NCI-H128 (cell line): Measurements from ENCODE around the gene PCDHAC2.
A peak's percentile ranks its signal among the peaks of the same experiment; 100 is the strongest.

Experiments
- DNase-seq: peaks from one replicate; lab custom pipeline; 2025; ENCODE audit not compliant: unreplicated experiment; lab: John Stamatoyannopoulos, UW

The PCDHAC2 gene

DNA sequence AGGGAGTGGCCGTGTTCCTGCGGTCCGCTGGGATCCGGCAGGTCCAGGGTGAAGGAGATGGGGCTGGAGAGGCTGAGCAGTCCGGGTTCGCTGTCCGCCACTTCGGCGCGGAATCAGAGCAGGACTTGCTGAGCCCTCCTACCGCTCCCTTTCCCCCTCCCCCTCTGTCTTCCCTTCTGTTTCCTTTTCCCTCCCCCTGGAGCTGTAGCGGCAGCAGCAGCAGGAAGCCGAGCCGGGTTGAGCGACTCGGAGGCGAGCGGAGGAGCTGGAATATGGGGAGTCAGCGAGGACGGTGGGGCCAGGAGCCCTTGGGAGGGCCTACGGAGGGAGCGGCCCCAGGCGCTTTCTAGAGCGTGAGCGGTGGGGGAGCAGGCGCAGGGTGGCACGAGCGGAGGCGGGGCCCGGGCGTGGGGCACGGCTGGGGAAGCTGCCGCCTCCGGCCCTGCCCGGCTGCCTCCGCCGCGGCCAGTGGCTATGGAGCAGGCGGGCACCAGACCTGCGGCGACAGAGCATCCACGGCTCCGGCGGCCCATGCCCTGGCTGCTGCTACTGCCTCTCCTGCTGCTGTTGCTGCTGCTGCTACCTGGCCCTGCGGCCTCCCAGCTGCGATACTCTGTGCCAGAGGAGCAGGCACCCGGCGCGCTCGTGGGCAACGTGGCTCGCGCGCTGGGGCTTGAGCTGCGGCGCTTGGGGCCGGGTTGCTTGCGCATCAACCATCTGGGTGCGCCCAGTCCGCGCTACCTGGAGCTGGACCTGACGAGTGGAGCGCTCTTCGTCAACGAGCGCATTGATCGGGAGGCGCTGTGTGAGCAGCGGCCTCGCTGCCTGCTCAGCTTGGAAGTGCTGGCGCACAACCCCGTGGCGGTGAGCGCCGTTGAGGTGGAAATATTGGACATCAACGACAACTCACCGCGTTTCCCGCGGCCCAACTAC, at the start of gene PCDHAC2:
PCDHAC2 (plus strand) TSS at position 184 of the 933 bp plus-strand sequence; CDS start at position 475, 291 bp downstream.
- no peak for DNase-seq

- DNase-seq: no peak
These were observed 42.7 kb upstream of the PCDHAC2 start for GRCh38 chr5:140923601-140924000.

DNA sequence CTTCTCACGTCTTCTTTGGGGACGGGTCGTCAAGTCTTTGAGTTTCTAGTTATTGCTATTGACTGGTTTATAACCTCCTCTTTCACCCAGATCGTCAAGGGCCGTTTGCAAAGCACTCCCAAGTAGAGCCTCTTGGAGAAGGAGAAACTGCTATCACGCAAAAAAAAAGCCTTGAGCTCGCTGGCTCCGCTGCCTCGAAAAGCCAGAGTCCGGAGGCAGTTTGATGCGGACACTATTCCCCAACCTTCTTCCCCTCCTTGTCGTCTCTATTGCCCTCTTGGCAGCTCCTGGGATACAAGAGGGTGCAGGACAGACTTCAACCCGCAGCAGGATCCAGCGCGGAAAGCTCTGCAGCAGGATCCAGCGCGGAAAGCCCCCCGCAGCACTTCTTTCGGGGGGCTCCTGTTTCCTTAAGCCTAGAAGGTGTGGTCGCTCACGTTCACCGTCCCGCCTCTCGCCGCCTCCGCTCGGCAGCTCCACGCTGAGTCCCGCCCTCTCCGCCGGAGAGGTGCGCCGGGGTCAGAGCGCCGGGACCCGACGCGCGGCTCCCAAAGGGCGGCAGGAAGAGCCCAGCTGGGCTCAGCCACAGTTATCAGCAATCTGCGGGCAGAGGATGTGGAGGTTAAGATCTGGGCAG, 40.4 kb upstream of the PCDHAC2 start, which contains the start of gene PCDHAC1:
PCDHAC1 (plus strand) TSS at position 494 of the 637 bp plus-strand sequence. CDS start 594 bp downstream, outside the sequence.
- no peak for DNase-seq

GRCh38 chr5:140926443-140927227, 39.6 kb upstream of the PCDHAC2 start:
- peak; percentile 71 for DNase-seq

DNA sequence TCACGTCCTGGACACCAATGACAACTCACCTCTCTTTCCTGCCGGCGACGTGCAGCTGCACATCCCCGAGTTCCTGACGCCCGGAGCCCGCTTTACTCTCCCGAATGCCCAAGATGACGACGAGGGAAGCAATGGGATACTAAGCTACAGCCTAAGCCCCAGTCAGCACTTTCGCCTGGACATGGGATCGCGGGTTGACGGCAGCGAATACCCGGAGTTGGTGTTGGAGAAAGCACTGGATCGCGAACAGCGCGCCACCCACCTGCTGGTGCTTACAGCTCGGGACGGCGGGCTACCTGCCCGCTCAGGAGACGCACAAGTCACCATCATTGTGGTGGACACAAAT, 39.1 kb upstream of the PCDHAC2 start:
- DNase-seq: no peak

DNA sequence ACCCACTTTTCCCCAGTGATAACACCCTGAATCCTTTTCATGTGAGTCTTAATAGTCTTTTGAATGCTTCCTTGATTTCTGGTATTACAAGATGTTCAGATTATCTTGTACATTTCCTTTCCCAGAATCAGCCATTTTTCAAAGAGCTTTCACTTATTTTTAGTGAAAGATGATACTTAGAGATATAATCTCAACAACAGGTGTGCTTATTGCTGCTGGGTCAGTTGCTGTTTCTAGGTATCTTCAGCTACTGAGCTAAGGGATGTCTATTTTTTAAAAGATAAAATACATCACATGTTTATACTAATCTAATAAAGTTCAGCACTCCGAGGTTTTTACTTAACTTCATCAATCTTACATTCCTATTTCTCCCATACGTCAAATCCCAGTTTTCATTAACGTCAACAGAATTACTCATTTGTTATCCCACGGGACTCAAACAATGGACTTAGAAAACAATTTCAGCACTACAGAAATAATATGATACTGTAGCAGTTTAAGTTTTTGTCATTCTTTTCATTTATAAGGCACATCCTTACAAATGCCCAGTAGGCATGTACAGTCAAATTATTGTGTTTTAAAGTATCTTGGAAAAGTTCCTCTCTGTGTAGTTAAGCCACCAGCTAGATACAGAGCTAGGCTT, 31.2 kb upstream of the PCDHAC2 start:
- DNase-seq: no peak

GRCh38 chr5:140946578-140946977, 19.7 kb upstream of the PCDHAC2 start:
- DNase-seq: no peak

GRCh38 chr5:140951636-140952035, 14.6 kb upstream of the PCDHAC2 start:
- DNase-seq: no peak

GRCh38 chr5:140953234-140953633, 13.0 kb upstream of the PCDHAC2 start:
- no peak for DNase-seq

DNA sequence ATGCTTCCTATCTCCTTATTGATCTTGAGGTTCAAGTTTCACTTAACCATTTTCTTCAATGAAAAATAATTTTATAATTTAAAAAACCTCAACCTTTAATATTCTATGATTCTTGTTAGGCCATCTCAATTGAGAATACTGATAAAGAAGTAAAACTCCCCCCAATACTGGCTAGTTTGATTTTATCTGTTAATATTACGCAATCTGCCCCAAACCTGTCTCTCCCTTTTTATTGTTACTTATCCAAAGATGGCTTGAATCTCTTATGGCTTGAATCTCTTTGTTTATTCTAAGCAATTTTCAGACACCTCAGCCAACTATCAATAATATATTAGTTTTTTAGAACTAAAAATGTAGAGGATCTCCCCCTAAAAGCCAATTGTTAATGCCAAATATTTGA, 4.1 kb upstream of the PCDHAC2 start:
- no peak for DNase-seq

DNA sequence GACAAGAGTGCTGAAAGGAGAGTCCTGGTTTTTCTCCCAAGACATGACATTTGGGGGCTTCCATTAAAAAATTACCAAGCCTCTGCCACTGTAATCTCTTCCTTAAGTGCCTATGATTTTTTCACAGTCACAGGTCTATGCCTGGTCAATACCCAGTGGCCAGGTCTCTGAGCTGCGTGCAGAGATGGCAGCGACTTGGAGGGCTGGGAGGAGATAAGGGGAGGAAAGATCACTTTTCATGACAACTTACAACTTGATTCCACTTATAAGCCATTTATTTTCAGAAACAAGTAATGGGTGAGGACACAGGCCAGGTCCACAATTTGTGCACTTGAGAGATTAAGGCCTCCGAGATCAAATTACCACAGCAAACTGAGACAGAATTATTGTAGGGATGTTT, 1.9 kb upstream of the PCDHAC2 start:
- DNase-seq: no peak

DNA sequence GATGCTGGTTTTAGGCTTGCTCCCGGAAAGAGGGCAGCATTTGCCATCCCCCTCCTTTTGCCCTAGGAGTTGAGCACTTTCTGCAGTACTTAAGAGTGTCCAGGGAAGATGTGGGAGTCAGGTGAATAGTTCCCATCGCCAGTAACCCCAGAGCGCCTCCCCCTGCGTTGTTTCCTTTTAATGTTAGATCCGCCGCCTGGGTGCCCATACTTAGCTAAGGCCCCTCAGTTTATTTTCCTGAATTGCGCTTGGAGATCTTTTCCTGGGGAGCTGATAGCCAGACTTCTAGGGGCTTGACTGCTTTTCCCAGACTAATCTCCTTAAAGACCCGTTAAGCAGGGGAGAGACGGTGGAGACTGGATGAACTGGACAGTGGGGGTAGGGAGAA, 377 bp upstream of the PCDHAC2 start:
- no peak for DNase-seq

GRCh38 chr5:140967226-140967893, 1.1 kb downstream of the PCDHAC2 start:
- no peak for DNase-seq

GRCh38 chr5:140969880-140970279, 3.6 kb downstream of the PCDHAC2 start:
- DNase-seq: no peak

GRCh38 chr5:140973550-140973949, 7.3 kb downstream of the PCDHAC2 start:
- no peak for DNase-seq

DNA sequence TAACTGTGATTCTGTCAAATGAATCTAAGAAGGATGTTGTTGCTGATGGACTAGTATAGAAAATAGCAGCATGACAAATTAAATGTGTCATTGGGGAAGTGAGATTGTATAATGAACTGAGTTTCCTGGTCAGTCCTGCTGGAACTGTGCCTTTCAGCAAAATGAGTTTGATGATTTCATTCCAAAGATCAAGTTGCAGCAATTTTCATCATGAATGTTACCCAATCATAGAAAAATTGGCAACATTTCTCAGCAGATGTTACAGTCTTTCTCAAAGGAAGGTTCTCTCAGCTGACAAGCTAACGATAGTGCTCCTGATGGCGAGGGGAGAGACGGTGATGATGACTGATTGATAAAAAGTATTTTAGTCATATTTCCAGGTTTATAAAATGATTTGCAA, 10.7 kb downstream of the PCDHAC2 start:
- DNase-seq: no peak

GRCh38 chr5:140978260-140978659, 12.0 kb downstream of the PCDHAC2 start:
- no peak for DNase-seq

- DNase-seq: no peak
These were observed 12.7 kb downstream of the PCDHAC2 start for GRCh38 chr5:140978983-140979382.

- no peak for DNase-seq
These were observed 15.9 kb downstream of the PCDHAC2 start for GRCh38 chr5:140982083-140982716.

DNA sequence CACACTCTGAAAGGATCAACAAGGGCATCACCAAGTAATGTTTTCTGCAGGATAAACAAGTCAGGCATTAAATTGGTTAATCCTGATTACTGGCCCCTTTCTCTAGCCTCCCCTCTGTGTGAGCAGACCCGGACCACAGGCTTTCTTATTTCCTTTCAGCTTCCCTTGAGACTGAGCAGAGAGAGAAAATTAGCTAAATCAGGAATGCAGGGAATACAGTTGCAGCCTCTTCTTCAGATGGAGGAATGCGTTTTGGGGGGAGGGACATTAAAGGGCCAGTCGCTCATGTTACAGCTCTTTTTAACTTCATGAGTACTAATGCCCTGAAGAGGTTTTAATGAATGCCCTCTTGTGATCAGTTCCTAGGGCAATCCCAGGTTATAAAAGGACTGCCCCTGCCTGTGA, 19.8 kb downstream of the PCDHAC2 start:
- DNase-seq: no peak
